SK-N-SH (cell line): ENCODE results near the gene CTAG1B. TPM values are rescaled to one million over a fixed set of nuclear protein-coding genes. Genes with fewer than 3 reads are reported as not detected.

Source experiments
- CTCF ChIA-PET: fragments of 300-600, 350-600 bp; formaldehyde crosslinking; extraction: SDS; loops from one replicate; lab custom pipeline; 2021; lab: Yijun Ruan, JAX
- POLR2A ChIA-PET: fragments of 350-600 bp; sonication (Branson Sonifier 250); formaldehyde crosslinking; extraction: SDS; loops from one replicate; lab custom pipeline; 2020; ENCODE audit warnings: antibody characterized with exemption, inconsistent platforms; lab: Yijun Ruan, JAX
- DNase-seq: peaks from one replicate; pipeline ENCODE4 v3.0.0; 2012
- H2AFZ ChIP-seq: fragments of 200-600 bp; sonication (generic); 2 replicates; pipeline ENCODE4 v1.8.1; 2016; ENCODE audit warnings: antibody characterized with exemption, mild to moderate bottlenecking, low read depth
- H3F3A ChIP-seq: fragments of 200-600 bp; sonication (generic); replicated peaks from 2 replicates; pipeline ENCODE3; 2016; ENCODE audit warnings: antibody characterized with exemption, mild to moderate bottlenecking; ENCODE audit not compliant: insufficient read depth
- H3K27ac ChIP-seq, 2 experiments: fragments of 200-500 bp in 1 of 2; fragments of 200-600 bp in 1 of 2; sonication (Bioruptor generic) in 1 of 2; sonication (generic), shearing (Covaris generic) in 1 of 2; 2 replicates each; pipeline versions ENCODE4 v1.5.1 to v1.6.1; 2014 to 2016; ENCODE audit warnings: low read depth in 2 of 2, inconsistent platforms in 1 of 2, low read length in 1 of 2, mild to moderate bottlenecking in 1 of 2, mixed read lengths in 1 of 2
- H3K27me3 ChIP-seq: fragments of 200-600 bp; sonication (generic), shearing (Covaris generic); 2 replicates; pipeline ENCODE4 v1.6.1; 2016; ENCODE audit warnings: mixed run types; ENCODE audit not compliant: insufficient read depth
- H3K36me3 ChIP-seq, 2 experiments: fragments of 200-500 bp in 1 of 2; fragments of 200-600 bp in 1 of 2; sonication (Bioruptor generic) in 1 of 2; sonication (generic) in 1 of 2; replicated peaks in 1 of 2; 2 replicates each; pipeline versions ENCODE3 to v1.5.1; 2014 to 2016; ENCODE audit warnings: low read length in 1 of 2, mild to moderate bottlenecking in 1 of 2; ENCODE audit not compliant: insufficient read depth in 2 of 2, control insufficient read depth in 1 of 2
- H3K4me1 ChIP-seq, 2 experiments: fragments of 200-500 bp in 1 of 2; fragments of 200-600 bp in 1 of 2; sonication (Bioruptor generic) in 1 of 2; sonication (generic), shearing (Covaris generic) in 1 of 2; 2 replicates each; pipeline versions ENCODE4 v1.5.1 to v1.6.1; 2014 to 2016; ENCODE audit warnings: low read depth in 1 of 2, low read length in 1 of 2, mixed run types in 1 of 2; ENCODE audit not compliant: insufficient read depth in 2 of 2, control insufficient read depth in 1 of 2
- H3K4me2 ChIP-seq: fragments of 200-600 bp; sonication (generic), shearing (Covaris generic); 2 replicates; pipeline ENCODE4 v1.6.1; 2017; ENCODE audit warnings: mixed run types
- H3K4me3 ChIP-seq, 2 experiments: fragments of 200-500 bp in 1 of 2; fragments of 200-600 bp in 1 of 2; sonication (Bioruptor generic) in 1 of 2; sonication (generic), shearing (Covaris generic) in 1 of 2; 2 replicates each; pipeline versions ENCODE4 v1.5.1 to v1.8.1; 2014 to 2016; ENCODE audit warnings: low read depth in 2 of 2, inconsistent platforms in 1 of 2, low read length in 1 of 2, mild to moderate bottlenecking in 1 of 2, mixed read lengths in 1 of 2, moderate library complexity in 1 of 2
- H3K79me2 ChIP-seq: fragments of 200-600 bp; sonication (generic); 2 replicates; pipeline ENCODE4 v1.8.1; 2017; ENCODE audit warnings: mild to moderate bottlenecking; ENCODE audit not compliant: insufficient read depth
- H3K9ac ChIP-seq: fragments of 200-600 bp; sonication (generic); 2 replicates; pipeline ENCODE4 v1.6.1; 2017; ENCODE audit warnings: mixed run types
- H3K9me2 ChIP-seq: fragments of 200-600 bp; sonication (generic); 2 replicates; pipeline ENCODE4 v1.6.1; 2017; ENCODE audit warnings: mixed run types
- H3K9me3 ChIP-seq: fragments of 200-600 bp; sonication (generic); 2 replicates; pipeline ENCODE4 v1.6.1; 2017; ENCODE audit warnings: mixed run types, mild to moderate bottlenecking, moderate library complexity
- H4K20me1 ChIP-seq: fragments of 200-600 bp; sonication (generic); 2 replicates; pipeline ENCODE4 v1.6.1; 2017; ENCODE audit warnings: mild to moderate bottlenecking, mixed run types; ENCODE audit not compliant: insufficient read depth
- CHD2 ChIP-seq: fragments of 150-350 bp; IDR thresholded peaks from 2 replicates; pipeline ENCODE4 v1.6.1; 2018; ENCODE audit warnings: low read length; ENCODE audit not compliant: partially characterized antibody
- ELF1 ChIP-seq: IDR thresholded peaks from 2 replicates; pipeline ENCODE4 v1.4.0; 2012
- EP300 ChIP-seq, 2 experiments: IDR thresholded peaks; 2 replicates each; pipeline versions ENCODE4 v1.4.0 to v1.6.1; 2012; ENCODE audit warnings: borderline replicate concordance in 1 of 2, low read depth in 1 of 2, low read length in 1 of 2
- EZH2phosphoT487 ChIP-seq: fragments of 200-600 bp; sonication (generic); IDR thresholded peaks from 2 replicates; pipeline ENCODE4 v1.6.1; 2017; ENCODE audit warnings: low read depth, mixed run types, mild to moderate bottlenecking, antibody characterized with exemption, moderate library complexity, borderline replicate concordance
- FOXM1 ChIP-seq: IDR thresholded peaks from 2 replicates; pipeline ENCODE4 v1.4.0; 2012; ENCODE audit warnings: low read depth, mild to moderate bottlenecking
- GATA2 ChIP-seq: sonication (generic); formaldehyde crosslinking; IDR thresholded peaks from 2 replicates; pipeline ENCODE4 v1.5.0; 2020; ENCODE audit warnings: mild to moderate bottlenecking, missing genetic modification reagents
- JUND ChIP-seq: IDR thresholded peaks from 2 replicates; pipeline ENCODE4 v1.4.0; 2012
- MAX ChIP-seq: IDR thresholded peaks from 2 replicates; pipeline ENCODE4 v1.4.0; 2012; ENCODE audit warnings: low read depth
- MEF2A ChIP-seq: IDR thresholded peaks from 2 replicates; pipeline ENCODE4 v1.4.0; 2012; ENCODE audit warnings: low read depth, borderline replicate concordance
- NFIC ChIP-seq: IDR thresholded peaks from 2 replicates; pipeline ENCODE4 v1.4.0; 2012; ENCODE audit warnings: borderline replicate concordance
- POLR2AphosphoS5 ChIP-seq: IDR thresholded peaks from 2 replicates; pipeline ENCODE4 v1.6.1; 2012; ENCODE audit warnings: low read depth, low read length
- RAD21 ChIP-seq: IDR thresholded peaks from 2 replicates; pipeline ENCODE4 v1.6.1; 2012; ENCODE audit warnings: mild to moderate bottlenecking, low read length
- RFX5 ChIP-seq: IDR thresholded peaks from 2 replicates; pipeline ENCODE4 v1.6.1; 2012; ENCODE audit warnings: mild to moderate bottlenecking, improper control_type of control experiment, low read length
- YY1 ChIP-seq: IDR thresholded peaks from 2 replicates; pipeline ENCODE4 v1.4.0; 2012; ENCODE audit warnings: low read depth, mild to moderate bottlenecking
- WGBS: methylation state at CpG from one replicate; pipeline ENCODE4 v1.1.6; 2017; ENCODE audit warnings: low lambda C conversion rate; 5-methylcytosine and 5-hydroxymethylcytosine counted together
- polyA plus RNA-seq, 3 experiments: library from polyadenylated mRNA; depleted of rRNA; stranded (reverse); fragments of >200 nt; gene quantifications; 2 replicates each; pipeline ENCODE4 v1.2.3, GENCODE V29; 2012
- TF ChIP-seq, protein P1 (sequence below): IDR thresholded peaks from 2 replicates; pipeline ENCODE4 v1.4.0; 2012; ENCODE audit warnings: low read depth, borderline replicate concordance
- TF ChIP-seq, protein P2 (sequence below): IDR thresholded peaks from 2 replicates; pipeline ENCODE4 v1.4.0; 2012; ENCODE audit warnings: low read depth, borderline replicate concordance
- TF ChIP-seq, protein P3 (sequence below): IDR thresholded peaks from 2 replicates; pipeline ENCODE4; 2012

The CTAG1B gene
- polyA plus RNA-seq, 1 of the 3 experiments (the other 2 are of a cell fraction) = not detected

GRCh38 chrX:154650221-154650510, 31.1 kb upstream of the CTAG1B start:
- no peaks in the 10 kb centered on the region for H3K9me2 ChIP-seq
- no peak overlapping the region for H2AFZ ChIP-seq
- no peak overlapping the region for H3K9ac ChIP-seq
- H3K27me3 ChIP-seq = peaks cover 17% of the 10 kb centered on the region
- no peaks in the 10 kb centered on the region for H3K4me1 ChIP-seq
- no peak overlapping the region for H3K4me3 ChIP-seq
- H3K9me3 ChIP-seq = no peaks in the 10 kb centered on the region
- H4K20me1 ChIP-seq = no peaks in the 10 kb centered on the region
- WGBS = 28% methylated on average over 4 of the region's 13 CpGs
- POLR2A ChIA-PET = no interaction called here
- no peak overlapping the region for H3K27ac ChIP-seq
- H3K36me3 ChIP-seq = no peaks in the 10 kb centered on the region
- H3K79me2 ChIP-seq = no peaks in the 10 kb centered on the region
- no peaks in the 10 kb centered on the region for H3F3A ChIP-seq
- TF ChIP-seq ELF1 = no peak
- TF ChIP-seq RAD21 = no peak
- no peak for TF ChIP-seq GATA2 (CRISPR knock-in tag)
- TF ChIP-seq NFIC = no peak
- TF ChIP-seq, protein P1, sequence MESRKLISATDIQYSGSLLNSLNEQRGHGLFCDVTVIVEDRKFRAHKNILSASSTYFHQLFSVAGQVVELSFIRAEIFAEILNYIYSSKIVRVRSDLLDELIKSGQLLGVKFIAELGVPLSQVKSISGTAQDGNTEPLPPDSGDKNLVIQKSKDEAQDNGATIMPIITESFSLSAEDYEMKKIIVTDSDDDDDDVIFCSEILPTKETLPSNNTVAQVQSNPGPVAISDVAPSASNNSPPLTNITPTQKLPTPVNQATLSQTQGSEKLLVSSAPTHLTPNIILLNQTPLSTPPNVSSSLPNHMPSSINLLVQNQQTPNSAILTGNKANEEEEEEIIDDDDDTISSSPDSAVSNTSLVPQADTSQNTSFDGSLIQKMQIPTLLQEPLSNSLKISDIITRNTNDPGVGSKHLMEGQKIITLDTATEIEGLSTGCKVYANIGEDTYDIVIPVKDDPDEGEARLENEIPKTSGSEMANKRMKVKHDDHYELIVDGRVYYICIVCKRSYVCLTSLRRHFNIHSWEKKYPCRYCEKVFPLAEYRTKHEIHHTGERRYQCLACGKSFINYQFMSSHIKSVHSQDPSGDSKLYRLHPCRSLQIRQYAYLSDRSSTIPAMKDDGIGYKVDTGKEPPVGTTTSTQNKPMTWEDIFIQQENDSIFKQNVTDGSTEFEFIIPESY = no peak
- no peak for TF ChIP-seq POLR2AphosphoS5
- no peak for TF ChIP-seq YY1
- TF ChIP-seq EP300 (IDR thresholded peaks at IDR 0.05; ENCODE audit: borderline replicate concordance in 1 of 2, low read depth in 1 of 2, low read length in 1 of 2) = no peak
- TF ChIP-seq CHD2 = no peak
- TF ChIP-seq MAX = no peak
- no peak for TF ChIP-seq JUND
- TF ChIP-seq MEF2A = no peak
- TF ChIP-seq, protein P2, sequence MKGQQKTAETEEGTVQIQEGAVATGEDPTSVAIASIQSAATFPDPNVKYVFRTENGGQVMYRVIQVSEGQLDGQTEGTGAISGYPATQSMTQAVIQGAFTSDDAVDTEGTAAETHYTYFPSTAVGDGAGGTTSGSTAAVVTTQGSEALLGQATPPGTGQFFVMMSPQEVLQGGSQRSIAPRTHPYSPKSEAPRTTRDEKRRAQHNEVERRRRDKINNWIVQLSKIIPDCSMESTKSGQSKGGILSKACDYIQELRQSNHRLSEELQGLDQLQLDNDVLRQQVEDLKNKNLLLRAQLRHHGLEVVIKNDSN = no peak
- TF ChIP-seq, all 33 proteins: peak for 0
- DNase-seq = no peak
- no peak overlapping the region for H3K4me2 ChIP-seq
- CTCF ChIA-PET = no interaction called here

DNA sequence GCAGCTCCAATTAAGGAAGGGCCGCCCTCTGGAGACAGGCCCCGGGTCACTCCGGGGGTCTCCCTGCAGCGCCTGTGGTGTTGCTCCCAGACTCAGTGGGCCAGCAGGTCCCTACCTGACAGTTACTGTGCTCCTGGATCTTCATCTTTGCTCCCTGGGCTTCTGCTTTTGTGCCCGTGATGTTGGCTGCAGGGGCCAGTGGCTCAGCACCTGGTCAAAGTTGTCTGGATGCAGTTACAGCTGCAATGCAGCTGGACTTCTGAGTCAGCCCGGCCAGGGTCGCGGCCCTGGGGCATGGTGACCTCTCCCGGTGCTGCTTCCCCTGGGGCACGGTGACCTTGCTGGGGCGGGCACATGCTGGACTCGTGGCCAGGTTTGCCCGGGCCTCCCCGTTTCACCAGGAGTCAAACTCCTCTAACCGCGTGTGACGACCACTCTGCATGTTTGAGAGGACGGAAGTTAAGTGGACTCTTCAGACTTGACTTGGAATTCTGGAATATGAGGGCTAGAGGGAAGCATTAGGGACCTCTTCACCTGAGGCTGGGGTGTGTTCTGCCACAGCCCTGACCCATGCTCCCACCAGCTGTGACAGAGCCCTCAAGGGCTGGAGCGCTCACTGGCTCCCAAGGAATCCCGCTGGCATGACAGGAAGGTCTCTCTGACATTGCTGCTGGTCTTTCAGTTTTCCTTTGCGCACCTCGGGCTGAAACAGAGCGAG, 30.6 kb upstream of the CTAG1B start:
- POLR2A ChIA-PET = no interaction called here
- no peak overlapping the region for H3K9ac ChIP-seq
- H3K27me3 ChIP-seq = peaks cover 17% of the 10 kb centered on the region
- 40% methylated on average over 21 of the region's 23 CpGs for WGBS
- no peaks in the 10 kb centered on the region for H3K36me3 ChIP-seq
- no peaks in the 10 kb centered on the region for H3K4me1 ChIP-seq
- TF ChIP-seq RFX5 (no peak), FOXM1 (no peak), EP300 (IDR thresholded peaks at IDR 0.05; ENCODE audit: borderline replicate concordance in 1 of 2, low read depth in 1 of 2, low read length in 1 of 2) (no peak), GATA2 (CRISPR knock-in tag) (no peak), ELF1 (no peak), POLR2AphosphoS5 (no peak), EZH2phosphoT487 (no peak), NFIC (no peak)
- TF ChIP-seq, protein P3, sequence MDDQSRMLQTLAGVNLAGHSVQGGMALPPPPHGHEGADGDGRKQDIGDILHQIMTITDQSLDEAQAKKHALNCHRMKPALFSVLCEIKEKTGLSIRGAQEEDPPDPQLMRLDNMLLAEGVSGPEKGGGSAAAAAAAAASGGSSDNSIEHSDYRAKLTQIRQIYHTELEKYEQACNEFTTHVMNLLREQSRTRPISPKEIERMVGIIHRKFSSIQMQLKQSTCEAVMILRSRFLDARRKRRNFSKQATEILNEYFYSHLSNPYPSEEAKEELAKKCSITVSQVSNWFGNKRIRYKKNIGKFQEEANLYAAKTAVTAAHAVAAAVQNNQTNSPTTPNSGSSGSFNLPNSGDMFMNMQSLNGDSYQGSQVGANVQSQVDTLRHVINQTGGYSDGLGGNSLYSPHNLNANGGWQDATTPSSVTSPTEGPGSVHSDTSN = no peak
- TF ChIP-seq, protein P2 = no peak
- no peaks in the 10 kb centered on the region for H3F3A ChIP-seq
- H3K79me2 ChIP-seq = no peaks in the 10 kb centered on the region
- H4K20me1 ChIP-seq = no peaks in the 10 kb centered on the region
- H2AFZ ChIP-seq = no peak overlapping the region
- DNase-seq = no peak
- H3K4me3 ChIP-seq = no peak overlapping the region
- no peaks in the 10 kb centered on the region for H3K9me2 ChIP-seq
- H3K9me3 ChIP-seq = no peaks in the 10 kb centered on the region
- H3K4me2 ChIP-seq = no peak overlapping the region
- CTCF ChIA-PET = no interaction called here
- no peak overlapping the region for H3K27ac ChIP-seq
